Measurements from ENCODE around the gene TMEM44.
"Not testable (repeated sequence)": the region's sequence is repeated elsewhere in the genome, so short reads cannot be mapped to it uniquely, and the experiment has no call there.

Gene TMEM44

DNA sequence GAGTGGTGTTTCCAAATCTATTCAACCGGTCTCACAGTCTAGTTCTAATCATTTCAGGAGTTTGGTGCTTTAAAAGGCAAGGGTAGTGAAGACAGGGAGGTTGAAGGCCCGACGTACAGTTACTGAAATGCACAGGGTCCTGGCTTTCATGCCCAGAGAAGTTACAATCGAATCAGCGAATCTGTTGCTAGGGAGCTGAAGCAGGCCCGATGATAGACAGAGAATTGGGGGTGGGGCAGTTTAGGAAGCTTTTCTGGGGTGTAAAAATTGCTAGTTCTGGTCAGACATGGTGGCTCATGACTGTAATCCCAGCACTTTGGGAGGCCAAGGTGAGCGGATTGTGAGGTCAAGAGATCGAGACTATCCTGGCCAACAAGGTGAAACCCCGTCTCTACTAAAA is 83.4 kb downstream of the TMEM44 start:
- no peak for DNase-seq

DNA sequence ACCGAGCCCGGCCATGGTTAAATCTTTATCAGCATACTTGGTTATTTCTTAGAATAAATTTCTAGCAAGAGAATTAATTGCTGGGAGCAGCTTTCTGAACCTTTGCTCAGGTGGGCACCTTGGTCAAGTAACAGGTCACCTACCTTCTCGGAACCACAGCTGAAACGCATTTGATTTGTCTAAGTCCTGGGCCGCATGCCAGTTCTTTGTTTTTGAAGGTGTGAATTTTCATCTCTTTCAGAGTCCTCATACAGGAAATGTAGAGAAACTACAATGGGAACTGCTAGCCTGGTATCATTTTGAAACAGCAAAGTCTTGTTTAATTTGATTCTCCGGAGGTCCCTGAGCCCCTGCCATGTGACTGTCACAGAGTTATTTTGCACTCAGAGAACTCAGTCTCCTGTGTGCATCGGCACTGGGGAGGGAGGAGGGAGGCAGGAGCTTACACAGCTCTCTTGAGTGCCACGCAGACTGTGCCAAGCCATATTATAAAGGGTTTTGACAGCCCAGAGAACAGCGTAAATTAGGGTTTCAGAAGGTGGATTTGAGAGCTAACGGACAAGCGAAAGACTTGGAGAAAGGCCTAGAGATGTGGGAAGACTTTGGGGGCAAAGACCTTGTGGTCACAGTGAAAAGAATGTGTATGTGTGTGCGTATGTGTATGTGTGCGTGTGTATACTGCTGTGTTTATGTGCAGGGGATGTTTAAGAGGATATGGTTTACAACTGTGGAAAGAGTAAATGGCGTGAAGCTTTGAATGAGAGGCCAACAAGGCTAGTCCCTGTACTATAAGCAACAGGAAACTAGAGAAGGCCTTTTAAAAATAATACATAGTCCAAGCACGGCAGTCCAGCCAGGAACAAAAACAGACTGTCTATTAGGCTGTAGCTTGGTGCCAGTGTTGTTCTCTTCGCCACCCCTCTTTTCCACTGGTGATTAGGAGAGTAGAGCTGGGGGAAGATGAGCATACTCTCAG is 84.6 kb downstream of the TMEM44 start:
- DNase-seq: peak; percentile 22

- DNase-seq: no peak
Measured at GRCh38 chr3:194547042-194547441, 86.2 kb downstream of the TMEM44 start.

GRCh38 chr3:194545538-194545937 is 87.7 kb downstream of the TMEM44 start:
- not testable (repeated sequence) for DNase-seq

GRCh38 chr3:194543550-194543949 is 89.7 kb downstream of the TMEM44 start:
- no peak for DNase-seq

- no peak for DNase-seq
Measured at GRCh38 chr3:194541483-194541882, 91.7 kb downstream of the TMEM44 start.

DNA sequence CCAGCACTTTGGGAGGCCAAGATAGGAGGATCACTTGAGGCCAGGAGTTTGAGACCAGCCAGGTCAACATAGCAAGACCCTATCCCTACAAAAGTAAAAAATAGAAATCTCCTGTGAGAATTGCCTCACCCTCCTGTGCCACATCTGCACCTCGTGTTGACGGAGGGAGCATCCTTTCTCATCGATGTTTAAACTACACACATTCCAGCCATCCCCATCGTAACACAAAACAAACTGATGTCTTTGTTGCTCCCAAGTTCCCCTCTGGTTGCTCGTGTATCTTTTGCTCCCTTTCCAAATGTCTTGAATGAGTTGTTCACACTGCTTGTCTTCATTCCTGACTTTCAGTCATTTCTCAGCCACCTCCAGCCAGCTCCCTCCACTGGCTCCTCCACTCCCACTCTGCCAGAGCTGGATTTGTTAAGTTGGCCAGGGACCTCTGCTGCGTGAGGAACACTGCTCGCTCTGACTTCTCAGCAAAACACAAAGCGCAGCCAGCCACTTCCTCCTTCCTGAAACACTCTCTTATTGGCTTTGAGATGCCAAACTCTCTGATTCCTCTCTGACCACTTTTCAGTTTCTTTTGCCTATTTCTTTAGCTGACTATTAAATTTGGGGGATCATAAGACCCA is 92.8 kb downstream of the TMEM44 start:
- DNase-seq: no peak

DNA sequence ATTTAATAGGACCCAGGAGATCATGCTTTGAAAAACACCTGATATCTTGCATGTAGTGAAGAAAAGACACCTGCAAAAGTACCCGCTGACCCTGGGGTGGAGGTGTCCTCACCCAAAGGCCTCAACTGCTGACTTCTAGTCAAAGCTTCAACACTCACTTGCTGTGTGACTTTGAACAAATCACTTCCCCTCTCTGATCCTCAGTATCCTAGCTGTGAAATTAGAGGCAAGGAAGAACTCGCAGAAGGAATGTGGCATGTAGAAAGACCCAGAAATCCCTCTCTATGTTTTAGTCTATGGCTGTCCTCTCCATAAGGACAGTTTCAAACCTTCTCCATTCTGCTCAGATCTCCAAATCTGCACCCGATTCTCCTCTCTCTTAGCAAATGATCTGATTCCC is 93.7 kb downstream of the TMEM44 start:
- no peak for DNase-seq

- DNase-seq: peak; percentile 47
Measured at GRCh38 chr3:194537732-194538247, 95.4 kb downstream of the TMEM44 start.

Data from NCI-H1092 (cell line).